ENCODE data around the gene FOXP1. TPM values are rescaled to one million over a fixed set of nuclear protein-coding genes. Genes with fewer than 3 reads are reported as not detected.

The FOXP1 gene
- total and polyA plus RNA-seq, 12 donors: 7.6 to 42.7 (median 24.3) TPM

- intact Hi-C loops (cut with DNase I): no loop called here
- H3K4me3 ChIP-seq: no peak overlapping the region
- H3K27ac ChIP-seq: no peak overlapping the region
Measured at GRCh38 chr3:71304247-71304646, 279.3 kb downstream of the FOXP1 start.

GRCh38 chr3:71303627-71304200 is 279.8 kb downstream of the FOXP1 start:
- WGBS, 4 donors: 60 to 72% (median 69%) methylated on average over 6 of the region's 6 CpGs
- Histone ChIP-seq H3K36me3 (replicated peaks in 1 of 2) (no peaks in the 10 kb centered on the region), H3K4me1 (replicated peaks in 1 of 2) (peaks cover 0 to 5% of the 10 kb centered on the region in 2 donors), H3K27ac (no peak overlapping the region), H3K4me3 (no peak overlapping the region), H3K27me3 (no peaks in the 10 kb centered on the region), H3K9me3 (replicated peaks in 1 of 3) (no peaks in the 10 kb centered on the region)
- DNase-seq: no peak
- intact Hi-C loops (cut with DNase I): no loop called here
- TF ChIP-seq, protein P1, sequence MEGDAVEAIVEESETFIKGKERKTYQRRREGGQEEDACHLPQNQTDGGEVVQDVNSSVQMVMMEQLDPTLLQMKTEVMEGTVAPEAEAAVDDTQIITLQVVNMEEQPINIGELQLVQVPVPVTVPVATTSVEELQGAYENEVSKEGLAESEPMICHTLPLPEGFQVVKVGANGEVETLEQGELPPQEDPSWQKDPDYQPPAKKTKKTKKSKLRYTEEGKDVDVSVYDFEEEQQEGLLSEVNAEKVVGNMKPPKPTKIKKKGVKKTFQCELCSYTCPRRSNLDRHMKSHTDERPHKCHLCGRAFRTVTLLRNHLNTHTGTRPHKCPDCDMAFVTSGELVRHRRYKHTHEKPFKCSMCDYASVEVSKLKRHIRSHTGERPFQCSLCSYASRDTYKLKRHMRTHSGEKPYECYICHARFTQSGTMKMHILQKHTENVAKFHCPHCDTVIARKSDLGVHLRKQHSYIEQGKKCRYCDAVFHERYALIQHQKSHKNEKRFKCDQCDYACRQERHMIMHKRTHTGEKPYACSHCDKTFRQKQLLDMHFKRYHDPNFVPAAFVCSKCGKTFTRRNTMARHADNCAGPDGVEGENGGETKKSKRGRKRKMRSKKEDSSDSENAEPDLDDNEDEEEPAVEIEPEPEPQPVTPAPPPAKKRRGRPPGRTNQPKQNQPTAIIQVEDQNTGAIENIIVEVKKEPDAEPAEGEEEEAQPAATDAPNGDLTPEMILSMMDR (IDR thresholded peaks at IDR 0.05): no peak

More at GRCh38 chr3:71304247-71304646, 279.3 kb downstream of the FOXP1 start:
- 86 to 89% (median 88%) methylated on average over 3 of the region's 3 CpGs for WGBS, 4 donors
- no peak for DNase-seq
- Histone ChIP-seq H3K4me1 (replicated peaks in 1 of 2) (peaks cover 0 to 5% of the 10 kb centered on the region in 2 donors), H3K9me3 (replicated peaks in 1 of 3) (no peaks in the 10 kb centered on the region), H3K27me3 (no peaks in the 10 kb centered on the region), H3K36me3 (replicated peaks in 1 of 2) (no peaks in the 10 kb centered on the region)
- no peak for TF ChIP-seq POLR2A (IDR thresholded peaks at IDR 0.05)
- TF ChIP-seq, protein P1 (IDR thresholded peaks at IDR 0.05): no peak

DNA sequence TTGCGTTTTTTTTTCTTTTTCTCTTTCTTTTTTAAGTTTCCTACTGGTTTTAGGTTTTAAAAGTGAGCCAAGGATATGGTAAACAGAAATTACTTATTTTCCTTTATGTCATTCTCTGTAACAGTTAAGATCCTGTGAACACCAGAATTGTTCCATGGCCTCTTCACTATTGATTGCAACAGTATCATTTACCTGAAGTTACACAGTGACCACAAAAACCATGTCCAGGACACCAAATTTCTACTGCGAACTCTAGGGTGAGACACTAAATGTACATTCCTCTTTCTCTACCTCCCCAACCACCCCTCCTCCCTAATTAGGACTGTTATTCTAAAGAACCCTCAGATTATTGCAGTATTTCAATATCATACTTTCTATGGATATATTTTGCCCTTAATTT is 280.9 kb downstream of the FOXP1 start:
- Histone ChIP-seq H3K4me1 (replicated peaks in 1 of 2) (peaks cover 0 to 5% of the 10 kb centered on the region in 2 donors), H3K27ac (no peak overlapping the region)
- intact Hi-C loops (cut with DNase I): no loop called here

GRCh38 chr3:71300951-71301393 is 282.6 kb downstream of the FOXP1 start:
- no peak overlapping the region for H3K4me3 ChIP-seq
- intact Hi-C loops (cut with DNase I): no loop called here

More for the DNA sequence above, 280.9 kb downstream of the FOXP1 start:
- Histone ChIP-seq H3K4me3 (no peak overlapping the region), H3K9me3 (replicated peaks in 1 of 3) (no peaks in the 10 kb centered on the region), H3K36me3 (replicated peaks in 1 of 2) (no peaks in the 10 kb centered on the region), H3K27me3 (no peaks in the 10 kb centered on the region)
- 88 to 96% (median 92%) methylated on average over 2 of the region's 2 CpGs for WGBS, 4 donors
- TF ChIP-seq, protein P1 (IDR thresholded peaks at IDR 0.05): no peak
- no peak for TF ChIP-seq POLR2A (IDR thresholded peaks at IDR 0.05)
- DNase-seq: no peak

More at GRCh38 chr3:71300951-71301393, 282.6 kb downstream of the FOXP1 start:
- H3K4me1 ChIP-seq (replicated peaks in 1 of 2): peaks cover 0 to 5% of the 10 kb centered on the region in 2 donors
- H3K36me3 ChIP-seq (replicated peaks in 1 of 2): no peaks in the 10 kb centered on the region
- TF ChIP-seq, protein P1 (IDR thresholded peaks at IDR 0.05): no peak
- TF ChIP-seq POLR2A (IDR thresholded peaks at IDR 0.05): no peak
- 85 to 92% (median 87%) methylated on average over 4 of the region's 4 CpGs for WGBS, 4 donors
- H3K27ac ChIP-seq: no peak overlapping the region
- no peaks in the 10 kb centered on the region for H3K9me3 ChIP-seq (replicated peaks in 1 of 3)
- DNase-seq: no peak
- H3K27me3 ChIP-seq: no peaks in the 10 kb centered on the region

Data from adrenal gland (tissue), 12 donors.